GM21447 (cell line): ENCODE data around the gene STARD13.
A peak's percentile ranks its signal among the peaks of the same experiment; 100 is the strongest.
"Not testable (repeated sequence)": the region's sequence is repeated elsewhere in the genome, so short reads cannot be mapped to it uniquely, and the experiment has no call there.

Experiments used
- ATAC-seq: cut with Tn5 transposase; IDR thresholded peaks from one replicate; pipeline ENCODE4 v1.9.1; 2021; ENCODE audit not compliant: unreplicated experiment

STARD13 gene

DNA sequence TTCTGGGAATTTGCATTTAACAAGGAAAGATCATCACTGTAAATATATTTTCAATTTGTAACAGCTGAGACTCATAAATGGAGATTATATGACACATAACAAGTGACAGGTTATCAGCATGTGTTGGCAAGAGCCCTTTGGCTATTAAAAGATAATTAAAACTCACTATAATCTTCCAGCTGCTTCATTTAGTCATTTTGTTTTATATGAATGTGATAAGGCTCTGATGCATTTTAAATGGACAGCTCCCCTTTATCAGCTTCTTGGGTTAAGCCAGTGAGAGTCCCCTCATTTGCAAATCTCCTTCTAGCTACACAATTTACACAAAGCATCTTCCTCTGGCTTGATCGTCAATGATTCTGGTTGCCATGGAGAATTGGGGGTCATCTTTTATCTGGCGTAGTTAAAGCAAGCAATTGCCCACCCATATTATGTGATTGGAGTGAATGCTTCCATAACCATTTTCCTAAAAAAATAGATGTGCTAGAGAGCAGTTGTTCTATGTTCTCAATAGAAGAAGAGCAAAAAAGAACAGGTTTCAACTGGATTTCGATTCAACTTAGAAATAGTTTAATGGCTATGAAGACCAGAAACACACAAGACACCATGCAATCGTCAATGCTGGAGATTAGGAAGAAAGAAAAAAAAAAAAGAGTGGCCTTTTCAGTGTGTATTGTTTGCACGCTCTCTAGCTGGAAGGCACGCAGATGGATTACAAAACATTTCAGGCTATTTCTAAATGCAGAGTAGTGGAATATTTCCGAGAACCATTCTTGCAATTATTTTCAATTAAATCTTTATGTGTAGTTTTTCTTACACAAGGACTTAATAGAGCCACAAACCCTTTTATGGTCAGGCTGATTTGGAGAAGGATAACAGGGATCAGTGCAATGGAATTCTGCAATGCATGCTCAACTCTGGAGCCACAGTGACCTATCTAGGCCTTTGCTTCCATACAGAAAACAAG, 27.4 kb downstream of the STARD13 start:
- ATAC-seq: no peak

DNA sequence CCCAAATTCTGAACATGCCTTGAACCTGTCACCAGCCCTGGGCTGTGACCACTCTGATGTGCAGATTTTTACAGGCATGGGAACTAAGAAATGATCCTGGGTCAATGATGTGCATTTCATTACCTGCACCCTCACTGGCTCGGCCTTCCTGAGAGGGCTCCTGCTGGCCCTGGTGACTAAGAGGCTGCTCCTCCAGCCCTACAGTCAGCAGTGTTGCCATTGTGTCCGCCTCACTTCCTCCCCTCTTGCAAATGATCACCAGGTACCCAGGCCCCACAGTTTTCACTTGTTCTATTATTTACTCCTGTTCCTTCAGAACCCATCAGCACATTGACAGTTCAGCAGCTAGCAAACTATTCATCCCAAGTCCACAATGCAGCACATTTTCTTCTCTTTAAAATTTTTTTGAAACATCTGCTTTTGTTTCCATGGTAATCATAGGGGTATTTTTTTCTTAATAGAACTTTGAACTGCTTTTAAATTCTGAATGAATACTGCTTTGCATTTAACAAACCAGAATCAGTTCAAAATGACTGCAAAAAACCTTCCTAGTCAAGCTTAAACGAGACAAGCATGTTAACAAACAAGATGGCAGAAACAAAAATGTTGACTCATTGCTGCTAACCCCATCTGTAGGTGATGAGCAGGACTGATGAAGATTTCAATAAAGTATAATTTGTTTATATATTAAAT, 29.3 kb downstream of the STARD13 start:
- ATAC-seq: no peak

DNA sequence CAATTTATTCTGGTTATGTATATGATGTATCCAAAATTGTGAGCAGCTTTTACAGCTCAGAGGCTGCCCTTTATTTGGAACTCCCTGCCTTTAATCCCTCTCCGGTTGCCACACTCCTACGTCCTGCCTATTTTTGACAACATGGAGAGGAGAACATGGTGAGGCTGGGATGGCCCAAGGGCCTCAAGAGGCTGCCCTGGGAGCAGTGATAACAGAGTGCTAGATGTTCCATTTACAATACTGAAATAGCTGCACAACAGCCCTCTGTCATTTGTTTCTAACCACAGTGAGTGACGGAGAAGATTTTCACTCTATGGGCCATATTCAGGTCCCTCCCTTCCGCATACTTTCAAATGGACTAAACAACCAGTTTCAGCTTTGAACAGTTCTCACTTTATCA, 33.4 kb downstream of the STARD13 start:
- no peak for ATAC-seq

DNA sequence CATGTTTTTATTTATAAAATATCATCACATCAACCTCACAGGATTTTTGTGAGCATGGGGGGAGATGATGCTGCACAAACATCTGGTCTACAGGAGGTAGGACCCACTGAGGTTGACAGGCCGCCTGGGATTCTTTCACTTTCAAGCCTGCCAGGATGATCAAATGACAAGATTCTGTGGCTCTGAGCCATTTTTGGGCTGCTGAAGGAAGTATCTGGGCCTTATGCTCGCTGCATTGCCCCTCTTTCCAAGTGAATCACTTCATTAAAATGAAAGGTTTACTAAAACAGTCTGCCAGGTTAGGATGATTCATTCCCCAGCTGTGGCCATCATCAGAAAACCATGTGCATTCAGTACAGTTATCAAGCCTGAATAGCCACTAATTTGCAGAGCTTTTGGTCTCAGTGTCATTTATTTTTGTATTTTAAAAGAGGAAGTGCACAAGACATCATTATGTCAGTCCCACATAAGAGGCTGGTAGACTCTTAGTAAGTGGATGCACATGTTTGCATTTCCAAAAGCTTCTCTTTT, 34.4 kb downstream of the STARD13 start:
- ATAC-seq: peak; percentile 68

DNA sequence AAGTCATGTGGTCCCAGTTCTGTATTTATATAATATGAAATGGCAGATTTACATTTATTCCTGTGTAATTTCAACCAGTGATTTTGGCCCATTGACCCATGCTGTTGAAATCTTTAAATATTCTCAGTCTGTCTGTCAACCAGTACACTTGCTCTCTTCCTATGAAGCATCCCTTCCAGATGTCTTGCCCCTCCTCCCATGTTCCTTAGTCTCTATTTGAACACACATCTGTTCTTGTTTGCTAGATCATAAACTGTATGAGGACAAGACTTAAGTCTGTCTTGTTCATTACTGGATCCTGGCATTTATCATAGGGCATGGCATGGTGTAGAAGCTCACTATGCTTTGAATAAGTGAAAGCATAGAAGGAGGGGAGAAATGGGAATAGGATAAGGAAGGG, 34.9 kb downstream of the STARD13 start:
- no peak for ATAC-seq

DNA sequence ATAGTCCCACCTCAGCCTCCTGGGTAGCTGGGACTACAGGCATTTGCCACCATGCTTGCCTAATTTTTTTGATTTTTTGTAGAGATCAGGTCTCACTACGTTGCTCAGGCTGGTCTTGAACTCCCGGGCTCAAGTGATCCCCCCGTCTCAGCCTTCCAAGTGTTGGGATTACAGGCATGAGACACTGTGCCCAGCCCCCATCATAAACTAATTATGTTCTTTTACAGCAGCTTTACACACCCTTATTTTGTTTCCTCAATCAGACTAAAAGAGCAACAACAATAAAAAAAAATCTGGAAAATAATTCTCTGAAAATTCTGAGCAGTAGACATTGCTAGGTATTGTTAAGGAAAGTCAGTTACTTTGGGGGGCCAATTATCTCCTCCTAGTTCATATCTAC, 35.7 kb downstream of the STARD13 start:
- no peak for ATAC-seq

DNA sequence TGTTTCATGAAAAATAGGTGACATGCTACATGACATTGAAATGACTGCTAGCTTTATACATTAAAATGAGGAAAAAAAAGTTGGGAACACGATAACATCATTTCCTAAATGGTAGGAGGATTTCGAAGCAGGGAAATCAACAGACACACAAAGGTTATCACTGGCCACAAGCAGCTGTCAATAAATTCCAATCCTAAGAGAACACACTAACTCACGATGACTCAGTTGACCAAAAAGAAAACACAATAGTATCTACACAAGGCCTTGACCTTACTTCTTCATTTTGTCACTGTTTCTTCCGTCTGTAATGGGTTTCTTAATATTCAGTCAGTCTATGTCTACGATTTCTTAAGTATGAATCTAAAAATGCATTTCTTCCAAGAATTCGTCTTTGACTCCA, 36.5 kb downstream of the STARD13 start:
- ATAC-seq: no peak

DNA sequence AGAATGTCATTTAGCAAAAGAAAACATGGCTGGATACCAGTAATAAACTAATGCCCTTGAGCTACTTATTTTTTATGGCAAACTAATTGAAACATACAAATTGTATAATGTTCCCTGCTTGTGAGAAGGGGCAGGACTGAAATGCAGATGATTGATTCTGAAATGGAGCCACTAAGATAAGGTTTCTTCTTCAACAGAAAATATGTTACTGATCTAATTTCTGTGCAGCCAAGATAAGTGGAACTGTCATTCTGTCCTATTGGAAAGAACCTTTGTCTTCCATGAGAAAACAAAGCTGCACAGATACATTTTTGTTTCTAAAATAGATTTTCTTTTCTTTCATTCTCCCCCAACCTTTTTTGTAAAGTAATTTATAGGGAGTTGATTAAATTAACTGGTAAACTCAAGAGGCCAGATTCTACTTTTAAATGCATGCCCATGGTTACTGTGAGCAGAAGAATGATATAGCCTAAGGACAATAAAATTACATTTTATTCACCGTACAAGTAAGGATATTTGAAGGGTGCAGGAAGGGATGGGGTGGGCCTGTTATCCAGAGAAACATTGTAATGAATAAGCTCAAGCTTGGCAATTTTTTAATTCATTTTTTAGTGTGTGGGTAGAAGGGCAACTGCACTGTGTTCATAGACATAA, 39.9 kb downstream of the STARD13 start:
- ATAC-seq: no peak

DNA sequence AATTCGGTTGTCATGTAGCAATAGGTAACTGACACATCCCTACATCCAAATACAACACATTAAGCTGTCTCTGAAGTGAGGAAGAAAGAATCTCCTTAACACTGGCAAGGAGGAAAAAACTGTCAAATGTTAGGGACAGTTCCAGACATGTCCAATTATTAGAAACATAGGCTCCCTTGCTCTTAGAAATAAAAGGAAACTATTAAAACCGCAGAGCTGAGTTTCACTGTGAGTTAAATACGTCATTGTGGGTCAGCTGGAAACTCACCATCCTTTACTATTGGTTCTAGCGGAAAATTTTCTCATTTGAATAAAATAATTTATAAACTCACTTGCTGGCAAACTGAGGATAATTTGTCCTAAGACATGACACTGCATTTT, 40.7 kb downstream of the STARD13 start:
- no peak for ATAC-seq

DNA sequence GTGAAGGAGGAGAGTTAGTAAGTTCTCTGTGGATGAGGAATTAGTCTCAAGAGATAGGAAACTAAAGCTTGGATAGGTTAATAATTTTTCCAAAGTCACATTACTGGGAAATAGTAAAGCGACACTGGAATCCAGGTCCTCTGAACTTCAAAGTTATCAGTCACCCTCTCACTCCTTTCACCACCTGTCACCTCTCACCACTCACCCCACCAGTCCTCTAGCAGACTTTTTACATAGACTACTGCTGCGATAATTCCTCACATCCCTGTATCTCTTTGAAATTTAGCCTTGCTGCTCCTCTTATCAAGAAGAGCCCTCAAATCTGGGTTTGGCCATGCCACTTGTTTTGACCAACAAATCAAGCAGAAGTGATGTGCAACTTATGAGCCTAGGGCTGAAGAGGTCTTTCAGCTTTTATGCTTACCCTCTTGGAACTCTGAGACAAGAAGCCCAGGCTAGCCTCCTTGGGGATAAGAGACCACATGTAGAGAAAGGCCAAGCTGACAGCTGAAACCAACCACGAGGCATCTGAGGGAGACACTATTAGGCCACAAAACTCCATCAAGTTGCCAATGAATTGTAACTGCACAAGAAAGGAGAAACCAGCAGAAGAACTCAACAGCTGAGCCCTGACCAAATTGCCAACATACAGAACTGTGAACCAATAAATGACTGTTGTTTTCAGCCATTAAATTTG, 41.2 kb downstream of the STARD13 start:
- no peak for ATAC-seq

DNA sequence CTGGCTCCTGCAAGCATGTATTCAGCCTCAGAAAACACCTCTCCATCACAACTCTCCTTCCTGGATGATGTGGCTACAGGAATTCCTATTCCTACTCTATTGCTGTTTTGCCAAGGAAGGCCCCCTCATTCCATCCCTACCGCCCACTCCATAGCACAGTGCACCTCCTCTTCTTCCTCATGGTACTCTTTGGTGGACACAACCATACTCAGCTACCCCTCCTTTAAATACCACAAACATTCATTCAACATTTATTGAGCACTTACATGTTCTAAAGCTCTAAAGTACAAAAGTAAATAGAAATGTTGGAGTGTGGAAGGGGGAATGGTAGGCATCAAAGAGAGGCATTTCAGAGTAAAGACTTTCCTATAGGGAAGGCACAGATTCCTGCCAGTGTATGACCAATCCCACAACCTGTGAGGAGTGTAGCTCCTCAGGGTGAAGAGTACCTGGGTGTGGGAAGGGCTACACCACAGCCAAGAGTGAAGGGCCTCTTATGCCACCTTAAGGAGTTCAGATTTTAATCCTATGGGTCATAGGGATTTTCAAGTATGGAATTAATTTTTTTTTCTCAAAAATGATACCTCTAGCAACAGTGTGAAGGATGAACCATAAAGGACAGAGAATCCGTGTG, 42.5 kb downstream of the STARD13 start:
- ATAC-seq: no peak

DNA sequence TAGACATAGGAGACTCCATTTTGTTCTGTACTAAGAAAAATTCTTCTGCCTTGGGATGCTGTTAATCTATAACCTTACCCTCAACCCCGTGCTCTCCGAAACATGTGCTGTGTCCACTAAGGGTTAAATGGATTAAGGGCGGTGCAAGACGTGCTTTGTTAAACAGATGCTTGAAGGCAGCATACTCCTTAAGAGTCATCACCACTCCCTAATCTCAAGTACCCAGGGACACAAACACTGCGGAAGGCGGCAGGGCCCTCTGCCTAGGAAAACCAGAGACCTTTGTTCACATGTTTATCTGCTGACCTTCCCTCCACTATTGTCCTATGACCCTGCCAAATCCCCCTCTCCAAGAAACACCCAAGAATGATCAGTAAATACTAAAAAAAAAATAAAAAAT, 43.2 kb downstream of the STARD13 start:
- not testable (repeated sequence) for ATAC-seq

DNA sequence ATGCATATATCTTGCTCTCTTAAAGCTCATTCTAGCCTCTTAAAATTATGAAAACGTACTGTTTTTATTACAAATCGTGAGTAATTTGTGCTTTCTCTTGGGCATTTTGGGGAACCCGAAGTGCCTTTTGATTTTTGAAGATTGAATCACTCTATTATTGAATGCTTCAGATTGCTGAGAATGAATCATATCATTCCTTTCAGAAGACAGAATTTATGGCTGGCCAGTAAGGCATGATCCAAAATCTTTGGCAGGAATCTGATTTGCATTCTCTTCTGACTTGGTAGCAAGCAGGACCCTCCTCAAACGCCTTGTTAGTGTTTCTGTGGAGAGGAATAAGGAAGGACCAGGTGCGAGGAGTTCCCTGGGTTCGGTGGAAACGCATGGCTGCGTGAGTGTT, 49.5 kb downstream of the STARD13 start:
- ATAC-seq: no peak

DNA sequence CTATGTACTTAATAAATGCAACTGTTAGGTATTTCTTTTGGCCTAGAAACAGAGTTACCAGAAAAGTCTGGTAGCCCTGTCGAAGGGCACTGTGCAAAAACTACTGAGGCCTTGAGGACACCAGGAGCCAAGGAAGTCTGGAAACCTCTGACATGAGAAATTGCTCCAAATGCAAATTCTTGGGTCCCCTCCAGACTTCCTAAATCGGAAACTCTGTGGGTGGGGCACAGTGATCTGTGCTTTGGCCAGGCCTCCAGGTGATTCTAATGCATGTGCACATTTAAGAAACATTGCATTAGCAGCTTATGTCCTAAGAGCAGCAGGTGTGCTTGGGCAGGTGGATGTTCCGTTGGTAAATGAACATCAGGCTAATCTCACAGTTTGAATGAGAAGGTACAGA, 50.0 kb downstream of the STARD13 start:
- ATAC-seq: no peak

DNA sequence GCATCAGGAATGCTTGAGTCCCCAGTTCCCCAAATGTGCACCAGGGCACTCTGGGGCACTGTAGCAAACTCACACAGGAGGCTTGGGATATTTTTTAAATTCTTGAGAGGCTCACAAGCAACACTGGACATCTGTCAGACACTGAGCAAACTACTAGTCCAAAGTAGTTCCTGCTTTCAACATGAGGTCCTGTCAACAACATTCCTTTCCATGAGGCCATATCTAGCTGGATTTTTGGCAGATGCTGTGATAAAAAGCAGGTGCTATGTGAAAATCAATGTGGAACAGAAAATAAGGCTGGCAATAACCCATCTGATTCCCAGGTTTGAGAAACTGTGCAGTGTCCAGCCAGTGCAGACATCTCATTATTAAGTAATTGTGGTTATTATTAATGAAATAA, 50.5 kb downstream of the STARD13 start:
- ATAC-seq: no peak

DNA sequence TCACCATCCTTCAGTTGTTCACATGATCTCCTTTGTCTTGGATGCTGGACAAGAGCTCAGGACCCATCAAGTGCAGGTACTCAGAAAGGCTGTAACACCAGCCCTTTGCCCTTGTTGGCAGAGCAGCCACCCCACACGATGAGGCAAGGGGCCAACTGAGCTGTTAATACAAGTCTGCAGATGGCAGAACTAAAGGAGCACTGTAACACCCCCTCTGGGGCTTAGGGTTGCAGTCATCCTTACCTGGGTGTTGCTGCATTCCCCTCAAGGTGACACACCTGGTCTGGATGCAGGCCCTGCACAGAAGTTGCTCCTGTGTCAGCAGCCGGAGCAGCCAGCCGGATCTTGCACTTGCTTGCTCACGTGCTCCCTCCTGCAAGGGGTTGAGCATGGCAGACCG, 52.0 kb downstream of the STARD13 start:
- no peak for ATAC-seq

DNA sequence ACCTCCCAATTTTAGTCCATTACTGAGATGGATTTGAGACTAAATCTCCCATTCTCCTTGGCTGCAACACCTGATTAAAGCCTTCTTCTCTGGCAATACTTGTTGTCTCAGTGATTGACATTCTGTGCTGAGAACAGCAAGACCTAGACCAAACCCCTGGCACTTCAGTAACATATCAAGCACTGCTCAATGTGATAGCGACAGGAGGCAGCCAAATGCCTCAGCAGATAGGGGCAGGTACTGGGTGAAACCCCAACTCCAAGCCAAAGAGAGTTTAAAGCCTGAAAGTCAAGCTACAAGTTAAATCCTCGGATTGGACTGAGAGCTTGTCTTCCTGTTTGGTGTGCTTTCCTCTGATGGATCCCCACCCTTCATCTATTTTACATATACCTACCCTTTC, 52.7 kb downstream of the STARD13 start:
- ATAC-seq: no peak

DNA sequence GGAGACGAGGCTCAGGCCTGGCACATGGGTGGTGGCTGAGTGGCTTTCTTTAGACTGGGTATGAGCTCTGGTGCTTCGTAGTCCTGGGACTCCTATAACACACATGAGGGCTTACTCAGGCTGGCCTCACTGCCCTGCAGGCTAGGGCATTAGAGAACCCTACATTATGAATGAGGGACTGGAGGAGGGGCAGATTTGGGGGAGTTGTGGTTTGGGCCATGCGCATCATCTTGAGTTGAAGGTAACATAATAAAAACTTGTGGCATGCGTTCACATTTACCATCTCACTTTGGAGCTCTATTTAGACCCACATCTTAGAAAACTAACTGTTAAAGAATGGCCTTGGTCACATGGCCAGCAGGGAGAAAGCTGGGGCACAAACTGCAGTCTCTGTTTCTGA, 54.2 kb downstream of the STARD13 start:
- ATAC-seq: no peak

DNA sequence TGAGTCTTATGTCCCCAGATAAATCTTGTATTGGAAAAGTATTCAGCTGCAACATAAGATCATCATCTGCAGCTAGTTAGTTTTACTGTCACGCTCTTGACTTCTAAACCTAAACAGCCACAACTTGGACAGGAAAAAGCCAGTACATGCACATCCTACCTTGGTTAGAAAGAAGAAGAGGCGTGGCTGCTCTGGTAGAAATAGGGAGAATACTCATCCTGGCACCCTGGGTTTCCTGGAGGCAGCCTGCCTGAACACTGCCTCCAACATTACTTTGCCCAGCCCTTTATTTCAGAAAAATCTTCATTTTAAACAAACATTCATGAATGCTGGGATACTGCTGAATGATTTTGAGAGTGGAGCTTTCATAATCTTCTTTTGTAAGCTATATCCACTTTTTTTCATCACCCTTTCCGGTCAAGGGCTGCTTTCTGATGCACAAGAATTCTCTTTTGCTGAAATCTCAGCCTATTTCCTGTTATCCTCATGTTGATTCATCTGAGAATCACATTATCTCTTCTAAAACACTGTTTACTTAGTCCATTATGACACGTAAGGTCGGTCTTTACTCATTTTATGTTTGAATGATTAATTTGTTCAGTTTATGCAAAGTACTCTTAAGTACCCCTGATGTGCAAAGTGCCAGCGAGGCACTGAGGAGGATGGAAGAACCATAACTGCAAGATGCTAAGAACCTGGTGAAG, 55.2 kb downstream of the STARD13 start:
- ATAC-seq: no peak
